Cardiac septum (tissue), 1 donor: ENCODE results near the gene NIP7. TPM values are rescaled to one million over a fixed set of nuclear protein-coding genes. Genes with fewer than 3 reads are reported as not detected.
"Not testable (repeated sequence)": the region's sequence is repeated elsewhere in the genome, so short reads cannot be mapped to it uniquely, and the experiment has no call there.

ENCODE experiments used
- DNase-seq: peaks from one replicate; pipeline ENCODE4 v3.0.0-alpha.2; 2020; ENCODE audit warnings: low spot score
- intact Hi-C: fragments of 100-400 bp; cut with DNase I; formaldehyde crosslinking; loops from one replicate; pipeline ENCODE4 v1.14.0; 2022
- long read RNA-seq: library from polyadenylated mRNA; unstranded; transcript quantifications from one replicate; pipeline ENCODE4 v2.0.0, GENCODE V29; 2021
- total RNA-seq: library from RNA; stranded (reverse); fragmentation: NEBNext Ultra II Directional; extraction: Animal tissue kit (Norgen Biotek cat#: 25700); gene quantifications from one replicate; pipeline ENCODE4 v1.2.1, GENCODE V29; 2021
- donor health status: DM: no; HTN: no; CAD: no.

Gene NIP7
- 10.6 TPM for total RNA-seq
- long read RNA-seq, transcript NIP7-201 (5 exons, 2,402 nt): major isoform, 14 of 16 reads
- long read RNA-seq, partial matches to known transcripts: 1 of 16 reads
- long read RNA-seq, other reads (novel, unspliced or antisense): 0 of 16 reads

GRCh38 chr16:69339289-69340094 is at the start of gene NIP7, which contains the start of gene COG8:
TSS of gene NIP7 (plus strand) at chr16:69339772. CDS start at chr16:69339830, 58 bp downstream.
TSS of gene COG8 (minus strand) at chr16:69339564. CDS start at chr16:69339552, 12 bp downstream.
- intact Hi-C loops: loop anchor here (1.0 to 5.0 kb wide), 3 partner anchors 9 to 48 kb away; partner anchors contain the start of genes PDF, TERF2 and VPS4A
- DNase-seq: peak; percentile 96

GRCh38 chr16:69291657-69292056 is 47.9 kb upstream of the NIP7 start:
- intact Hi-C loops, DNase-seq: not testable (repeated sequence)

- DNase-seq: no peak
- intact Hi-C loops: no loop called here
Observed at GRCh38 chr16:69293401-69293800, 46.2 kb upstream of the NIP7 start.

- intact Hi-C loops: no loop called here
- DNase-seq: no peak
Observed at GRCh38 chr16:69294051-69294450, 45.5 kb upstream of the NIP7 start.

GRCh38 chr16:69296771-69297170 is 42.8 kb upstream of the NIP7 start:
- DNase-seq, intact Hi-C loops: not testable (repeated sequence)

- intact Hi-C loops: no loop called here
- DNase-seq: no peak
Observed at GRCh38 chr16:69298261-69298660, 41.3 kb upstream of the NIP7 start.

- DNase-seq: no peak
- intact Hi-C loops: no loop called here
Observed at GRCh38 chr16:69301187-69301586, 38.4 kb upstream of the NIP7 start.

- intact Hi-C loops: no loop called here
- DNase-seq: no peak
Observed at GRCh38 chr16:69301861-69302260, 37.7 kb upstream of the NIP7 start.

GRCh38 chr16:69302301-69302700 is 37.3 kb upstream of the NIP7 start:
- no peak for DNase-seq
- intact Hi-C loops: no loop called here

- no peak for DNase-seq
- intact Hi-C loops: no loop called here
Observed at GRCh38 chr16:69306031-69306430, 33.5 kb upstream of the NIP7 start.

- no peak for DNase-seq
Observed at GRCh38 chr16:69307091-69307490, 32.5 kb upstream of the NIP7 start.

GRCh38 chr16:69307856-69308255 is 31.7 kb upstream of the NIP7 start:
- intact Hi-C loops: no loop called here
- DNase-seq: no peak

More at GRCh38 chr16:69307091-69307490, 32.5 kb upstream of the NIP7 start:
- intact Hi-C loops: no loop called here

GRCh38 chr16:69309316-69309715 is 30.3 kb upstream of the NIP7 start:
- intact Hi-C loops: no loop called here
- DNase-seq: peak; percentile 63

- peak; percentile 99 for DNase-seq
- intact Hi-C loops: loop anchor here (1.0 to 2.0 kb wide), 2 partner anchors 17 to 28 kb away; partner anchors contain the start of genes COG8 and NIP7
Observed at GRCh38 chr16:69310653-69311532, 28.7 kb upstream of the NIP7 start, which contains the start of gene VPS4A. TSS of gene VPS4A (plus strand) at chr16:69311350. CDS start at chr16:69311512, 162 bp downstream.

GRCh38 chr16:69311533-69312387 is 27.8 kb upstream of the NIP7 start:
- intact Hi-C loops: loop anchor here (1.0 to 2.0 kb wide), 2 partner anchors 17 to 27 kb away; partner anchors contain the start of genes COG8 and NIP7
- peak; percentile 74 for DNase-seq

- intact Hi-C loops: no loop called here
- DNase-seq: no peak
Observed at GRCh38 chr16:69313469-69313868, 26.1 kb upstream of the NIP7 start.

- intact Hi-C loops: no loop called here
- DNase-seq: no peak
Observed at GRCh38 chr16:69314534-69314933, 25.0 kb upstream of the NIP7 start.

- intact Hi-C loops: no loop called here
- no peak for DNase-seq
Observed at GRCh38 chr16:69315486-69316311, 23.9 kb upstream of the NIP7 start.
